Adrenal gland (tissue), 5 donors: ENCODE results near the gene JAGN1.
"Not testable (repeated sequence)": the region's sequence is repeated elsewhere in the genome, so short reads cannot be mapped to it uniquely, and the experiment has no call there.

Experiments used
- CTCF ChIP-seq, 6 experiments: fragments of 450-650 bp in 4 of 6; fragments of 200-600 bp in 2 of 6; sonication (generic) in 1 of 6; IDR thresholded peaks; 1 replicate in 5 of 6; 2 replicates in 1 of 6; pipeline versions ENCODE4 v1.5.1 to v1.8.0; 2016 to 2021; ENCODE audit warnings: antibody characterized with exemption in 6 of 6, mild to moderate bottlenecking in 2 of 6, moderate library complexity in 1 of 6
- POLR2A ChIP-seq, 2 donors: fragments of 450-650 bp; IDR thresholded peaks; one replicate each; pipeline ENCODE4 v1.6.1; 2017; ENCODE audit warnings: antibody characterized with exemption in 2 of 2, mild to moderate bottlenecking in 2 of 2, moderate library complexity in 1 of 2
- donor health status: DM: no; HTN: no; CAD: no.

GRCh38 chr3:9851926-9852325 is 38.5 kb upstream of the JAGN1 start:
- not testable (repeated sequence) for TF ChIP-seq CTCF, POLR2A (IDR thresholded peaks at IDR 0.05)
